ENCODE results near the gene CPED1.

Gene CPED1

GRCh38 chr7:121078701-121079227 is 90.3 kb downstream of the CPED1 start:
- TF ChIP-seq POLR2AphosphoS5 (IDR thresholded peaks at IDR 0.05; ENCODE audit: low read depth, low read length) (no peak), FOXP2 (optimal IDR thresholded peaks at IDR 0.05; ENCODE audit: borderline replicate concordance, extremely low read depth, extremely low read length, insufficient read depth) (no peak), SIN3A (IDR thresholded peaks at IDR 0.05; ENCODE audit: borderline replicate concordance, insufficient read depth, low read length) (no peak), REST (IDR thresholded peaks at IDR 0.05; ENCODE audit: insufficient read depth in 1 of 2, low read depth in 2 of 2, low read length in 2 of 2) (no peak), TAF1 (IDR thresholded peaks at IDR 0.05; ENCODE audit: borderline replicate concordance, insufficient read depth, low read length) (no peak)

GRCh38 chr7:121079425-121080169 is 91.1 kb downstream of the CPED1 start:
- no peak for TF ChIP-seq POLR2AphosphoS5 (IDR thresholded peaks at IDR 0.05; ENCODE audit: low read depth, low read length)
- no peak for TF ChIP-seq SIN3A (IDR thresholded peaks at IDR 0.05; ENCODE audit: borderline replicate concordance, insufficient read depth, low read length)
- TF ChIP-seq TAF1 (IDR thresholded peaks at IDR 0.05; ENCODE audit: borderline replicate concordance, insufficient read depth, low read length) = no peak
- no peak for TF ChIP-seq FOXP2 (optimal IDR thresholded peaks at IDR 0.05; ENCODE audit: borderline replicate concordance, extremely low read depth, extremely low read length, insufficient read depth)
- no peak for TF ChIP-seq REST (IDR thresholded peaks at IDR 0.05; ENCODE audit: insufficient read depth in 1 of 2, low read depth in 2 of 2, low read length in 2 of 2)

GRCh38 chr7:121080257-121080912 is 91.9 kb downstream of the CPED1 start:
- TF ChIP-seq TAF1 (IDR thresholded peaks at IDR 0.05; ENCODE audit: borderline replicate concordance, insufficient read depth, low read length) (no peak), SIN3A (IDR thresholded peaks at IDR 0.05; ENCODE audit: borderline replicate concordance, insufficient read depth, low read length) (no peak), REST (IDR thresholded peaks at IDR 0.05; ENCODE audit: insufficient read depth in 1 of 2, low read depth in 2 of 2, low read length in 2 of 2) (no peak), FOXP2 (optimal IDR thresholded peaks at IDR 0.05; ENCODE audit: borderline replicate concordance, extremely low read depth, extremely low read length, insufficient read depth) (no peak), POLR2AphosphoS5 (IDR thresholded peaks at IDR 0.05; ENCODE audit: low read depth, low read length) (no peak)

GRCh38 chr7:121080913-121081326 is 92.4 kb downstream of the CPED1 start:
- TF ChIP-seq POLR2AphosphoS5 (IDR thresholded peaks at IDR 0.05; ENCODE audit: low read depth, low read length) (no peak), TAF1 (IDR thresholded peaks at IDR 0.05; ENCODE audit: borderline replicate concordance, insufficient read depth, low read length) (no peak), REST (IDR thresholded peaks at IDR 0.05; ENCODE audit: insufficient read depth in 1 of 2, low read depth in 2 of 2, low read length in 2 of 2) (no peak), SIN3A (IDR thresholded peaks at IDR 0.05; ENCODE audit: borderline replicate concordance, insufficient read depth, low read length) (no peak), FOXP2 (optimal IDR thresholded peaks at IDR 0.05; ENCODE audit: borderline replicate concordance, extremely low read depth, extremely low read length, insufficient read depth) (no peak)
